Panc1 (cell line): ENCODE data around the gene LAMA1.

Experiments
- TF ChIP-seq, protein P1 (sequence below): fragments of 450-650 bp; IDR thresholded peaks from 2 replicates; pipeline ENCODE4 v1.5.1; 2017; ENCODE audit warnings: mild to moderate bottlenecking
- TF ChIP-seq, protein P2 (sequence below), 2 experiments: IDR thresholded peaks; 2 replicates each; pipeline ENCODE4 v1.6.1; 2011 to 2012; ENCODE audit warnings: low read depth in 2 of 2, control low read depth in 1 of 2, low read length in 1 of 2, mild to moderate bottlenecking in 1 of 2, moderate library complexity in 1 of 2; ENCODE audit not compliant: insufficient read depth in 1 of 2

DNA sequence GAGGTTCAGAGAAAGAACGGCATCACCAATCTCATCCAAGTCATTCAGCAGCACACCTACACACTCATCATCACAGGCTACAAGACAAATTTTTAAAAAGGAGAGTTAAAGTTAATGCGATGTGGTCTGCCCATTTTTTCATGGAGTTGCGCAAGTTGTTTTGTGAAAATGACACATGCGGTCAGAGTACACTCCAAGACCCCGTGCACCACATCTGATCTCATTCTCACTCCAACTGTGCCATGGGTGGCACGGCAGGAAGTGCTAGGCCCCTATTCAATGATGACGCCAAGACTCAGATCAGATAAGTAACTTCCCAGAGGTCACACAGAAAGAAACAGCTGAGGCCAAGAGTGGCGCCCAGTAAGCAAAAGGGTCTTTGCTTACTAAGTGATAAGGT is 119.8 kb downstream of the LAMA1 start:
- TF ChIP-seq, protein P1, sequence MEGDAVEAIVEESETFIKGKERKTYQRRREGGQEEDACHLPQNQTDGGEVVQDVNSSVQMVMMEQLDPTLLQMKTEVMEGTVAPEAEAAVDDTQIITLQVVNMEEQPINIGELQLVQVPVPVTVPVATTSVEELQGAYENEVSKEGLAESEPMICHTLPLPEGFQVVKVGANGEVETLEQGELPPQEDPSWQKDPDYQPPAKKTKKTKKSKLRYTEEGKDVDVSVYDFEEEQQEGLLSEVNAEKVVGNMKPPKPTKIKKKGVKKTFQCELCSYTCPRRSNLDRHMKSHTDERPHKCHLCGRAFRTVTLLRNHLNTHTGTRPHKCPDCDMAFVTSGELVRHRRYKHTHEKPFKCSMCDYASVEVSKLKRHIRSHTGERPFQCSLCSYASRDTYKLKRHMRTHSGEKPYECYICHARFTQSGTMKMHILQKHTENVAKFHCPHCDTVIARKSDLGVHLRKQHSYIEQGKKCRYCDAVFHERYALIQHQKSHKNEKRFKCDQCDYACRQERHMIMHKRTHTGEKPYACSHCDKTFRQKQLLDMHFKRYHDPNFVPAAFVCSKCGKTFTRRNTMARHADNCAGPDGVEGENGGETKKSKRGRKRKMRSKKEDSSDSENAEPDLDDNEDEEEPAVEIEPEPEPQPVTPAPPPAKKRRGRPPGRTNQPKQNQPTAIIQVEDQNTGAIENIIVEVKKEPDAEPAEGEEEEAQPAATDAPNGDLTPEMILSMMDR, result no peak
- TF ChIP-seq, protein P2, sequence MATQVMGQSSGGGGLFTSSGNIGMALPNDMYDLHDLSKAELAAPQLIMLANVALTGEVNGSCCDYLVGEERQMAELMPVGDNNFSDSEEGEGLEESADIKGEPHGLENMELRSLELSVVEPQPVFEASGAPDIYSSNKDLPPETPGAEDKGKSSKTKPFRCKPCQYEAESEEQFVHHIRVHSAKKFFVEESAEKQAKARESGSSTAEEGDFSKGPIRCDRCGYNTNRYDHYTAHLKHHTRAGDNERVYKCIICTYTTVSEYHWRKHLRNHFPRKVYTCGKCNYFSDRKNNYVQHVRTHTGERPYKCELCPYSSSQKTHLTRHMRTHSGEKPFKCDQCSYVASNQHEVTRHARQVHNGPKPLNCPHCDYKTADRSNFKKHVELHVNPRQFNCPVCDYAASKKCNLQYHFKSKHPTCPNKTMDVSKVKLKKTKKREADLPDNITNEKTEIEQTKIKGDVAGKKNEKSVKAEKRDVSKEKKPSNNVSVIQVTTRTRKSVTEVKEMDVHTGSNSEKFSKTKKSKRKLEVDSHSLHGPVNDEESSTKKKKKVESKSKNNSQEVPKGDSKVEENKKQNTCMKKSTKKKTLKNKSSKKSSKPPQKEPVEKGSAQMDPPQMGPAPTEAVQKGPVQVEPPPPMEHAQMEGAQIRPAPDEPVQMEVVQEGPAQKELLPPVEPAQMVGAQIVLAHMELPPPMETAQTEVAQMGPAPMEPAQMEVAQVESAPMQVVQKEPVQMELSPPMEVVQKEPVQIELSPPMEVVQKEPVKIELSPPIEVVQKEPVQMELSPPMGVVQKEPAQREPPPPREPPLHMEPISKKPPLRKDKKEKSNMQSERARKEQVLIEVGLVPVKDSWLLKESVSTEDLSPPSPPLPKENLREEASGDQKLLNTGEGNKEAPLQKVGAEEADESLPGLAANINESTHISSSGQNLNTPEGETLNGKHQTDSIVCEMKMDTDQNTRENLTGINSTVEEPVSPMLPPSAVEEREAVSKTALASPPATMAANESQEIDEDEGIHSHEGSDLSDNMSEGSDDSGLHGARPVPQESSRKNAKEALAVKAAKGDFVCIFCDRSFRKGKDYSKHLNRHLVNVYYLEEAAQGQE (IDR thresholded peaks at IDR 0.05; ENCODE audit: insufficient read depth in 1 of 2, low read depth in 2 of 2, low read length in 1 of 2), result no peak
